ENCODE data around the gene CD93. TPM values are rescaled to one million over a fixed set of nuclear protein-coding genes. Genes with fewer than 3 reads are reported as not detected.

Gene CD93
- total RNA-seq, 2 donors from 2014 or later = 99.2 to 163 TPM

DNA sequence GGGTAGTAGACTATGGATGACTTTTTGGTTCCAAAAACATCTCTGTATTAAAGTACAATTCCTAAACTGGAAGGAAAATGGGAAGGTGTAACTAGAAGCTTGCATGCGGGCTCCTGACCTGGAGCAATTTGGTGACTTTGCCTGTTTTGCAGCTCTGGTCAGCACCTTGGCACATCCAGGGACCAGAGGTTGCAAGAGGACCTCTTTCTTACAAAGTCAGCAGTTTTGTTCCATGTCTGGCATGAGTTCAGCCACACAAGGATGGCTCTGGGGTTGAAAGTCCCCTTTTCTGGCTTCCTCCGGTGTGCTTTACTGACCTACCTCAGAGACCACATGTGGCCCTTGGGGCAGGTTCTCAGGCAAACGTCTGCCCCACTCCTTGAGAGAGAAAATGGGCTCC, 22.7 kb upstream of the CD93 start:
- H3K9me3 ChIP-seq = no peaks in the 10 kb centered on the region
- TF ChIP-seq, protein P1, sequence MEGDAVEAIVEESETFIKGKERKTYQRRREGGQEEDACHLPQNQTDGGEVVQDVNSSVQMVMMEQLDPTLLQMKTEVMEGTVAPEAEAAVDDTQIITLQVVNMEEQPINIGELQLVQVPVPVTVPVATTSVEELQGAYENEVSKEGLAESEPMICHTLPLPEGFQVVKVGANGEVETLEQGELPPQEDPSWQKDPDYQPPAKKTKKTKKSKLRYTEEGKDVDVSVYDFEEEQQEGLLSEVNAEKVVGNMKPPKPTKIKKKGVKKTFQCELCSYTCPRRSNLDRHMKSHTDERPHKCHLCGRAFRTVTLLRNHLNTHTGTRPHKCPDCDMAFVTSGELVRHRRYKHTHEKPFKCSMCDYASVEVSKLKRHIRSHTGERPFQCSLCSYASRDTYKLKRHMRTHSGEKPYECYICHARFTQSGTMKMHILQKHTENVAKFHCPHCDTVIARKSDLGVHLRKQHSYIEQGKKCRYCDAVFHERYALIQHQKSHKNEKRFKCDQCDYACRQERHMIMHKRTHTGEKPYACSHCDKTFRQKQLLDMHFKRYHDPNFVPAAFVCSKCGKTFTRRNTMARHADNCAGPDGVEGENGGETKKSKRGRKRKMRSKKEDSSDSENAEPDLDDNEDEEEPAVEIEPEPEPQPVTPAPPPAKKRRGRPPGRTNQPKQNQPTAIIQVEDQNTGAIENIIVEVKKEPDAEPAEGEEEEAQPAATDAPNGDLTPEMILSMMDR (IDR thresholded peaks at IDR 0.05) = no peak
- DNase-seq (ENCODE audit: low spot score) = no peak
- H3K36me3 ChIP-seq = no peaks in the 10 kb centered on the region
- no peaks in the 10 kb centered on the region for H3K27me3 ChIP-seq (replicated peaks; ENCODE audit: insufficient read depth)
- H3K27ac ChIP-seq = no peak overlapping the region
- peaks cover 5 to 20% of the 10 kb centered on the region in 2 donors for H3K4me1 ChIP-seq (ENCODE audit: control insufficient read depth in 1 of 2, low read depth in 2 of 2)
- no peak overlapping the region for H3K4me3 ChIP-seq
- no peak for ATAC-seq (ENCODE audit: insufficient number of reproducible peaks, low FRiP score, low read depth)

DNA sequence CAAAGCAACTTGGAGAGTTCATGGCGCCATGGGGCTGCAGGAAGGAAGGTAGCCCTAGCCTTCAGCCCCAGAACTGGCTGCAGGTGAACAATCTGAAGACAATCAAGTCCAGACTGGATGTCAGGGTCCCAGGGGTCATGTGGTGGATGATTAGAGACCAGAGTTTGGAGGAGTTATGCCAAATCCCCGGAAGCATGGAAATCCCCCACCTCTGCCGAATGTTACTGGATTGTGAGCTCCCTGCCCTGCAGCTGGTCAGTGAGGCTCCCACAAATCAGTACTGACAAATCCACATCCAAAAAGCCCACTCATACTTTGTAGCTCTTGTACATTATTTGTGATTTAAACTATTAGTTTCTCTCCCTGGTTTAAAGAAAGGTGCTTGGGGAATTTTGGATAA, 21.3 kb upstream of the CD93 start:
- no peak overlapping the region for H3K27ac ChIP-seq
- H3K36me3 ChIP-seq = no peaks in the 10 kb centered on the region
- no peak for ATAC-seq (ENCODE audit: insufficient number of reproducible peaks, low FRiP score, low read depth)
- no peaks in the 10 kb centered on the region for H3K27me3 ChIP-seq (replicated peaks; ENCODE audit: insufficient read depth)
- no peak overlapping the region for H3K4me3 ChIP-seq
- TF ChIP-seq, protein P1 (IDR thresholded peaks at IDR 0.05) = no peak
- H3K4me1 ChIP-seq (ENCODE audit: control insufficient read depth in 1 of 2, low read depth in 2 of 2) = peaks cover 10 to 32% of the 10 kb centered on the region in 2 donors
- no peak for DNase-seq (ENCODE audit: low spot score)
- no peaks in the 10 kb centered on the region for H3K9me3 ChIP-seq

DNA sequence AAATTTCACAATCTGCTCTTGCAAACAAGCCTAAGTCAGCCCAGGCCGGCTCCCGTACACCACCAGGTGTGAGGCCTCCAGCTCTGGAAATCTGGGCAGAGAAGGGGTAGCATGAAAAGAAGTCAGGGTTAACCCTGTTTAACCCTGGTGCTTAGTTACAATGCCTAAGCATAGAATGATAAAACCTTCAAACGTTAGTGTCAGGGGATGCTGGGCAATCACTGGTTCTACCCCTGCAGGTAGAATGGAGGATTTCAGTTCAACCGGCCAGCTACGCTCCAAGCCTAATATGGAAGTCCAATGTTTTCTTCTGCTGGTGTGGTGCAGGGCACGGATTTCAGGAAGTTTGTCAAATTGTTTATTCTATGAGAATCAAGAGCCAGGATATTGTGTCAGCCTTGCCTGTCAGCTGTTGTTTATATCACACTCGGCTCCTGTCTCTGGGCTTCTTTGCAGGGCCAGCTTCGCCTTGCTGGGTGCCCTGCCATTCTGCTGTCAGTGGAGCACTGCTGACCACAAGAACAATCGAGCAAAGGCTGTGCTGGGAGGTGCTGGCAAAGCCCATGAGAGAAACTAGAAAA, 20.2 kb upstream of the CD93 start:
- no peak overlapping the region for H3K4me3 ChIP-seq
- H3K27me3 ChIP-seq (replicated peaks; ENCODE audit: insufficient read depth) = no peaks in the 10 kb centered on the region
- H3K4me1 ChIP-seq (ENCODE audit: control insufficient read depth in 1 of 2, low read depth in 2 of 2) = peaks cover 10 to 39% of the 10 kb centered on the region in 2 donors
- no peaks in the 10 kb centered on the region for H3K9me3 ChIP-seq
- no peaks in the 10 kb centered on the region for H3K36me3 ChIP-seq
- peak overlapping the region in 1 of 2 donors; percentile 23 for H3K27ac ChIP-seq
- DNase-seq (ENCODE audit: low spot score) = no peak
- TF ChIP-seq, protein P1 (IDR thresholded peaks at IDR 0.05) = peak; percentile 16
- ATAC-seq (ENCODE audit: insufficient number of reproducible peaks, low FRiP score, low read depth) = no peak

DNA sequence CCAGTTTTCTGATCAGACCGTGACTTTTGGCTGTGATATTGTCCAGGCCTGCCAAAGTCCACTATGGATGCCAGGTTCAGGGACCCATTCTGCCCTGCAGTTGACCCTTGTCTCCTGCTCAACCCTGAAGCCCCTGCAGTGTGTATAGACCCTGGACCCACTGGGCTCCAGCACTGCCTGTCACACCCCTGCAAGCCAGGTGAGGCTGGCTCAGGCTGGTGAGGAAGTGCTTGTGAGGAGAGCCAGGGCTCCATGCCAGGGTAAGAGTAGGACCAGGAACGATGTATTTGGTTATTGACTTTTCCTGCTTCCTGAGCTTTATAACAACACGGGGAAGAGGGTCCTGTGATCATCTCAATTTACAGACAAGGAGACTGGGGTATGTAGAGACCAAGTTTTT, 19.1 kb upstream of the CD93 start:
- TF ChIP-seq, protein P1 (IDR thresholded peaks at IDR 0.05) = no peak
- Histone ChIP-seq H3K4me3 (no peak overlapping the region), H3K27ac (no peak overlapping the region), H3K9me3 (no peaks in the 10 kb centered on the region), H3K4me1 (ENCODE audit: control insufficient read depth in 1 of 2, low read depth in 2 of 2) (peaks cover 10 to 39% of the 10 kb centered on the region in 2 donors), H3K27me3 (replicated peaks; ENCODE audit: insufficient read depth) (no peaks in the 10 kb centered on the region), H3K36me3 (no peaks in the 10 kb centered on the region)
- ATAC-seq (ENCODE audit: insufficient number of reproducible peaks, low FRiP score, low read depth) = no peak
- no peak for DNase-seq (ENCODE audit: low spot score)

DNA sequence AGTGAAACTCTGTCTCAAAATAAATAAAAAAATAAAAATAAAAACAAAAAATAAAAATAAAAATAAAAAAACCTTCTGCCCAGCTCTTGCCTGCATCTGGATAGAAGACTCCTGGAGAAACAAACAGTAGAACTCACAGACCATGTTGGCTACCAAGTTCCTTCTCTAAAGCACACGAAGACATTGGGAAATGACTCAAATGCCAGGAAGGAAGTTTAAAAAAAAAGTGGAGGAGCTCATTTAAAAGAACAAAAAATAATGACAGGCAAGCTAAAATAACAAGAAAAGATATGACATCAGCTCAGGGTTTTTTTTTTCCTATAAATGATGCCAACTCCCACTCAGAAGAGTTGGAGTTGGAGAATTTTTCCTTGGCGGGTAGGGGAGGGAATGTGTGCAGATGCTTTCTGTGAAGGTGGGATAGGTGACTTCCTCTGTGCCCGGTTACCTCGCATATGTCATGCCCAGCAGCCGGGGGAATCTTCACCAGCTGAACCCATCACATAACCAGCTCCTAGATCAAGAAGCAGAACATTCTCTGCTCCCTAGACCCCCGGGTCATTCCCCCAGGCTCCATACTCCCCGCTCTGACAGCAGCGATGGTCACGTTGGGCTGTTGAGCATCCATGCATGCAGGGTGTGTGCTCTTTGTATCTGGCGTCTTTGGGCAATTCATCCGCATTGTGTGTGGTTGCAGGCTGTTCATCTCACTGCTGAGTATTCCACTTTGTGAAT, 17.3 kb upstream of the CD93 start:
- no peaks in the 10 kb centered on the region for H3K9me3 ChIP-seq
- DNase-seq (ENCODE audit: low spot score) (no peak), ATAC-seq (ENCODE audit: insufficient number of reproducible peaks, low FRiP score, low read depth) (no peak)
- H3K36me3 ChIP-seq = no peaks in the 10 kb centered on the region
- no peaks in the 10 kb centered on the region for H3K27me3 ChIP-seq (replicated peaks; ENCODE audit: insufficient read depth)
- peak overlapping the region; percentile 31 to 67 for H3K27ac ChIP-seq
- no peak overlapping the region for H3K4me3 ChIP-seq
- H3K4me1 ChIP-seq (ENCODE audit: control insufficient read depth in 1 of 2, low read depth in 2 of 2) = peaks cover 10 to 39% of the 10 kb centered on the region in 2 donors
- TF ChIP-seq, protein P1 (IDR thresholded peaks at IDR 0.05) = no peak
